Caco-2 (cell line): ENCODE results near the gene RAB9A. TPM values are rescaled to one million over a fixed set of nuclear protein-coding genes. Genes with fewer than 3 reads are reported as not detected.

ENCODE experiments used
- BruUV-seq: library from RNA; stranded (reverse); fragments of 400-500 nt; replicated peaks from 2 replicates; lab custom pipeline; 2021; lab: Mats Ljungman, UMichigan
- CTCF ChIA-PET: fragments of 300-600 bp; sonication (Branson Sonifier 250); formaldehyde crosslinking; loops from one replicate; lab custom pipeline; 2022; ENCODE audit warnings: antibody characterized with exemption; lab: Charles Lee
- POLR2A ChIA-PET: fragments of 300-600 bp; sonication (Branson Sonifier 250); formaldehyde crosslinking; loops from one replicate; lab custom pipeline; 2022; ENCODE audit warnings: antibody characterized with exemption; lab: Charles Lee
- DNase-seq, 2 experiments: peaks; one replicate each; pipeline versions ENCODE4 v3.0.0 to v3.0.0-alpha.2; 2020 to 2022
- H3K27me3 ChIP-seq: replicated peaks from 2 replicates; pipeline ENCODE4 v1.6.0; 2011; ENCODE audit warnings: low read length; ENCODE audit not compliant: control insufficient read depth, insufficient read depth
- H3K36me3 ChIP-seq: 2 replicates; pipeline ENCODE4 v1.5.1; 2011; ENCODE audit warnings: low read length; ENCODE audit not compliant: control insufficient read depth, insufficient read depth
- H3K4me1 ChIP-seq: fragments of 250-450 bp; sonication (Bioruptor Pico); 2 replicates; pipeline ENCODE4 v1.5.1; 2020; ENCODE audit warnings: mild to moderate bottlenecking
- H3K4me3 ChIP-seq: 2 replicates; pipeline ENCODE4 v1.5.1; 2011; ENCODE audit warnings: low read depth, mild to moderate bottlenecking, control low read depth, low read length
- H3K9me3 ChIP-seq: fragments of 250-450 bp; sonication (Bioruptor Pico); 2 replicates; pipeline ENCODE4 v1.5.1; 2020; ENCODE audit warnings: mild to moderate bottlenecking, moderate library complexity
- H3K27ac Mint-ChIP-seq: one replicate; pipeline ENCODE4 v1.8.0; 2022; ENCODE audit warnings: mixed read lengths; ENCODE audit not compliant: unreplicated experiment
- H3K27me3 Mint-ChIP-seq: one replicate; pipeline ENCODE4 v1.8.0; 2022; ENCODE audit warnings: mixed read lengths; ENCODE audit not compliant: insufficient read depth, unreplicated experiment
- H3K36me3 Mint-ChIP-seq: one replicate; pipeline ENCODE4 v1.8.0; 2022; ENCODE audit warnings: mild to moderate bottlenecking, mixed read lengths; ENCODE audit not compliant: insufficient read depth, unreplicated experiment
- H3K4me1 Mint-ChIP-seq: one replicate; pipeline ENCODE4 v1.8.0; 2022; ENCODE audit warnings: low read depth, mixed read lengths; ENCODE audit not compliant: unreplicated experiment
- H3K4me3 Mint-ChIP-seq: one replicate; pipeline ENCODE4 v1.8.0; 2022; ENCODE audit warnings: mild to moderate bottlenecking, moderate library complexity, mixed read lengths; ENCODE audit not compliant: unreplicated experiment
- H3K9me3 Mint-ChIP-seq: one replicate; pipeline ENCODE4 v1.8.0; 2022; ENCODE audit warnings: mixed read lengths; ENCODE audit not compliant: unreplicated experiment
- CTCF ChIP-seq, 2 experiments: fragments of 200-600 bp in 1 of 2; IDR thresholded peaks; 1 replicate in 1 of 2; 2 replicates in 1 of 2; pipeline versions ENCODE4 v1.5.1 to v1.8.0; 2011 to 2022; ENCODE audit warnings: antibody characterized with exemption in 1 of 2, control low read depth in 1 of 2, inconsistent platforms in 1 of 2, low read depth in 1 of 2, low read length in 1 of 2, mild to moderate bottlenecking in 1 of 2, moderate library complexity in 1 of 2; ENCODE audit not compliant: insufficient read depth in 1 of 2, severe bottlenecking in 1 of 2, unreplicated experiment in 1 of 2
- intact Hi-C: fragments of 100-400 bp; cut with micrococcal nuclease; formaldehyde crosslinking; loops from one replicate; pipeline ENCODE4 v1.10.0; 2022; ENCODE audit not compliant: unreplicated experiment
- total RNA-seq: library from RNA; stranded (reverse); gene quantifications from 2 replicates; pipeline ENCODE4 v1.2.3, GENCODE V29; 2022

The RAB9A gene
- total RNA-seq, 1 experiment from 2014 or later: 22.9 TPM

GRCh38 chrX:13756381-13756780 lies 67.5 kb downstream of the RAB9A start:
- Histone ChIP-seq H3K4me1 (peaks cover 35% of the 10 kb centered on the region), H3K9me3 (no peaks in the 10 kb centered on the region), H3K4me3 (no peak overlapping the region), H3K27me3 (no peaks in the 10 kb centered on the region), H3K36me3 (no peaks in the 10 kb centered on the region)
- no peaks in the 10 kb centered on the region for H3K27me3 Mint-ChIP-seq
- POLR2A ChIA-PET: no interaction called here
- CTCF ChIA-PET: no interaction called here
- BruUV-seq: no TSS peak
- no peak for TF ChIP-seq CTCF (IDR thresholded peaks at IDR 0.05; ENCODE audit: insufficient read depth in 1 of 2, low read depth in 1 of 2, low read length in 1 of 2, severe bottlenecking in 1 of 2, unreplicated experiment in 1 of 2)
- peaks cover 9% of the 10 kb centered on the region for H3K4me1 Mint-ChIP-seq
- H3K27ac Mint-ChIP-seq: no peak overlapping the region
- no peak overlapping the region for H3K4me3 Mint-ChIP-seq
- H3K9me3 Mint-ChIP-seq: no peaks in the 10 kb centered on the region
- no peak for DNase-seq
- intact Hi-C loops: no loop called here
- H3K36me3 Mint-ChIP-seq: peaks cover 44% of the 10 kb centered on the region

GRCh38 chrX:13759152-13759718 lies 70.3 kb downstream of the RAB9A start:
- Histone ChIP-seq H3K27me3 (no peaks in the 10 kb centered on the region), H3K4me1 (peaks cover 20% of the 10 kb centered on the region), H3K4me3 (no peak overlapping the region), H3K9me3 (no peaks in the 10 kb centered on the region), H3K36me3 (no peaks in the 10 kb centered on the region)
- Mint-ChIP-seq H3K4me3 (no peak overlapping the region), H3K4me1 (no peaks in the 10 kb centered on the region), H3K27ac (no peak overlapping the region), H3K27me3 (no peaks in the 10 kb centered on the region), H3K9me3 (no peaks in the 10 kb centered on the region), H3K36me3 (peaks cover 45% of the 10 kb centered on the region)
- ChIA-PET CTCF (no interaction called here), POLR2A (interaction anchor here (1.0 kb wide), 1 partner anchor 17 kb away, joined by 3 read pairs; no protein-coding TSS in a partner anchor)
- no peak for DNase-seq
- no TSS peak for BruUV-seq
- TF ChIP-seq CTCF (IDR thresholded peaks at IDR 0.05; ENCODE audit: insufficient read depth in 1 of 2, low read depth in 1 of 2, low read length in 1 of 2, severe bottlenecking in 1 of 2, unreplicated experiment in 1 of 2): no peak
- intact Hi-C loops: no loop called here

Other genes starting within 250 kb of the RAB9A start
- 0.16 and 0.26 TPM in 2 replicates for gene EGFL6, start 119.5 kb upstream of the RAB9A start, total RNA-seq
- 1.6 and 2.0 TPM in 2 replicates for gene TCEANC, start 36.0 kb upstream of the RAB9A start, total RNA-seq
- gene TRAPPC2, start 45.5 kb downstream of the RAB9A start, total RNA-seq: 19.3 and 19.4 TPM in 2 replicates
- gene OFD1, start 45.6 kb downstream of the RAB9A start, total RNA-seq: 33.9 and 34.0 TPM in 2 replicates
- gene GPM6B, start 128.0 kb downstream of the RAB9A start, total RNA-seq: 0.09 TPM in 1 of 2 replicates, not detected in the other